AG04449 (cell line): ENCODE measurements around the gene DLGAP1.

Experiments
- CTCF ChIA-PET: fragments of 350-600 bp; formaldehyde crosslinking; extraction: SDS; loops from one replicate; lab custom pipeline; 2021; ENCODE audit warnings: antibody characterized with exemption; lab: Yijun Ruan, JAX
- POLR2A ChIA-PET: fragments of 400-600, 350-600 bp; formaldehyde crosslinking; extraction: SDS; loops from one replicate; lab custom pipeline; 2020; ENCODE audit warnings: antibody characterized with exemption, inconsistent platforms; lab: Yijun Ruan, JAX
- DNase-seq: peaks from one replicate; pipeline ENCODE4 v3.0.0-alpha.2; 2010; ENCODE audit warnings: low read depth, low spot score
- H3K4me3 ChIP-seq: 2 replicates; pipeline ENCODE4 v1.5.1; 2011; ENCODE audit warnings: low read depth, mild to moderate bottlenecking, control low read depth, low read length
- TF ChIP-seq, protein P1 (sequence below): IDR thresholded peaks from one replicate; pipeline ENCODE4 v1.5.1; 2011; ENCODE audit warnings: mild to moderate bottlenecking, moderate library complexity, low read length, control low read depth, inconsistent platforms; ENCODE audit not compliant: insufficient read depth; ENCODE audit errors: missing control alignments

Gene DLGAP1

DNA sequence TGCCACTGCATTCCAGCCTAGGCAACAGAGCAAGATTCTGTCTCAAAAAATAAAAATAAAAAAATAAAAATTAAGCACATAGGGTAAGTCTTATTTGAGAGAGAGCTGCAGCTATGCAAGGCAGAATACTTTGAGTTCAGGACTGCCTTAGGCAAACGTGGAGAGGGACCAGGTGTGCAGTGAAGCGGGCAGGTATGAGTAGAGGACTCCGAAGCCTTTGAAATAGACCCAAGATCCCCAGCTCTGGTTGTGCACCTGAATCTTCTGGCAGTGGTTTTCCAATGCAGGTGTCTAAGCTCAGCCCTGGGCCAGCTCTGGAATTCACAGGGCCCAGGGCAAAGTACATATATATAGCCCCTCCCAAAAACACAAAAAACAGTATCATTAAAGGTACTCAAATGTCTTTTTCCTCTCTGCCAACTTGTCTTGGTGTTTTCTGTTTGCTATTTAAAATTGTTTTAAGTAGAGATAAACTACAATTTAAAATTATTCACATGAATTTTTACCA, 983.9 kb downstream of the DLGAP1 start:
- no peak for DNase-seq
- no peak overlapping the region for H3K4me3 ChIP-seq
- ChIA-PET POLR2A (no interaction called here), CTCF (interaction anchor here (0.7 to 1.5 kb wide), 2 partner anchors 16 to 123 kb away, joined by 3 to 4 read pairs; no protein-coding TSS in a partner anchor)
- TF ChIP-seq, protein P1, sequence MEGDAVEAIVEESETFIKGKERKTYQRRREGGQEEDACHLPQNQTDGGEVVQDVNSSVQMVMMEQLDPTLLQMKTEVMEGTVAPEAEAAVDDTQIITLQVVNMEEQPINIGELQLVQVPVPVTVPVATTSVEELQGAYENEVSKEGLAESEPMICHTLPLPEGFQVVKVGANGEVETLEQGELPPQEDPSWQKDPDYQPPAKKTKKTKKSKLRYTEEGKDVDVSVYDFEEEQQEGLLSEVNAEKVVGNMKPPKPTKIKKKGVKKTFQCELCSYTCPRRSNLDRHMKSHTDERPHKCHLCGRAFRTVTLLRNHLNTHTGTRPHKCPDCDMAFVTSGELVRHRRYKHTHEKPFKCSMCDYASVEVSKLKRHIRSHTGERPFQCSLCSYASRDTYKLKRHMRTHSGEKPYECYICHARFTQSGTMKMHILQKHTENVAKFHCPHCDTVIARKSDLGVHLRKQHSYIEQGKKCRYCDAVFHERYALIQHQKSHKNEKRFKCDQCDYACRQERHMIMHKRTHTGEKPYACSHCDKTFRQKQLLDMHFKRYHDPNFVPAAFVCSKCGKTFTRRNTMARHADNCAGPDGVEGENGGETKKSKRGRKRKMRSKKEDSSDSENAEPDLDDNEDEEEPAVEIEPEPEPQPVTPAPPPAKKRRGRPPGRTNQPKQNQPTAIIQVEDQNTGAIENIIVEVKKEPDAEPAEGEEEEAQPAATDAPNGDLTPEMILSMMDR: no peak

DNA sequence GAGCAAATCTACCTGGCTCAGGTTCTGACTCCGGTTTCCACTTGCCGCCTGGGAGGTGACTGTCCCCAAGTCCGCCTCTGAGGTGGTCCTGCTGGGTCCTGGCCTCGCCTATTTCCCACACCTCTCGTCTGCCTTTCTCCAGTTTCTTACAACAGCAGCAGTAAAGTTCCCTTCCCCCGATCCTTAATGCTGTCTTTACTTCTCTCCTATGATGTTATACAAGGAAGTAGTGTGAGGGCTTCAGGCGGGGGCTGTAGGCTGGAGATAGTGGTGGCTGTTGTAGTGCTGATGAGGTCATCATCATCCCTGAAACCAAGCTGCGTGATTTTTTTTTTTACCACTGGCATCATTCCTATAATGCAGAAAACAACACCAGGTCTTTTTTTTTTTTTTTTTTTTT, 986.3 kb downstream of the DLGAP1 start:
- TF ChIP-seq, protein P1: no peak
- no peak for DNase-seq
- ChIA-PET POLR2A (no interaction called here), CTCF (interaction anchor here (1.3 to 7.2 kb wide), 3 partner anchors 15 to 116 kb away, joined by 3 to 56 read pairs (median 6); no protein-coding TSS in a partner anchor)
- no peak overlapping the region for H3K4me3 ChIP-seq

DNA sequence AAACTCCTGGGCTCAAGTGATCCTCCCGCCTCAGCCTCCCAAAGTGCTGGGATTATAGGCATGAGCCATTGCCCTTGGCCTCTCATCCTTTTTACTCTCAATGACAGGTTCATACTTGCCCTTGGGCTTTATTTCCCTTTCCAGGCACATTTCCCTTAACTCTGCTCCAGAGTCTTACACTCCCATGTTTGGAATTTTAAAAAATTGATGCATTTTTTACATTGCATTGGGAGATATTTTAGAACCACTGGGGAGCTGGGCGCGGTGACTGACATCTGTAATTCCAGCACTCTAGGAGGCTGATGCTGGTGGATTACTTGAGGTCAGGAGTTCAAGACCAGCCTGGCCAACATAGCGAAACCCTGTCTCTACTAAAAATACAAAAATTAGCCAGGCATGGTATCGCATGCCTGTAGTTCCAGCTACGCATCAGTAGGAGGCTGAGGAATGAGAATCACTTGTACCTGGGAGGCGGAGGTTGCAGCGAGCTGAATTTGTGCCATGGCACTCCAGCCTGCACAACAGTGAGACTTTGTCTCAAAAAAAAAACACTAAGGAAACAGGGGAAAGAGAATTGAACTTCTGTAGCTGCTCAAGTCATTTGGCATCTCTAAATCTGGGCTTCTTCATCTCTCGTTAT, 986.9 kb downstream of the DLGAP1 start:
- no peak overlapping the region for H3K4me3 ChIP-seq
- TF ChIP-seq, protein P1: no peak
- DNase-seq: no peak
- ChIA-PET POLR2A (no interaction called here), CTCF (interaction anchor here (1.7 to 7.2 kb wide), 4 partner anchors 15 to 197 kb away, joined by 4 to 56 read pairs (median 11); no protein-coding TSS in a partner anchor)

DNA sequence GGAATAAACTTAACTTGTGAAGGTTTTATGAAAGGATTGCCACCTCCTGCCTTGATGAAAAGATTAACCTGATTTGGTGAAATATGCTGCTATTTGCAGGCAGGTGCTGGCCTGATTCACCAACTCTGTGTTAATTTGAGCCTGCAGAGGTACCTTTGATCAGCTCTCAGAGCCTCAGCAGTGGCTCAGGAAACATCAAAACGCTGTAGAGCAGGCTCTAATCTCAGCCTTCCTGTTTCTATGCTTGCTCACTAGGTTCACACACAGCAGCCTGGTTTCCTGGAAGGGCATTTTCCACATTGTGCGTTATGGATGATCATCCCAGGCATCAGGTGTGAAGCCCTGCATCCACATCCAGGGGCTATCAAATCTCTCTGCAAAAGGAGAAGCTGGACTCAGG, 988.2 kb downstream of the DLGAP1 start:
- ChIA-PET POLR2A (interaction anchor here (0.5 to 1.4 kb wide), 2 partner anchors 13 to 14 kb away, joined by 3 to 5 read pairs; no protein-coding TSS in a partner anchor), CTCF (interaction anchor here (1.1 to 7.2 kb wide), 7 partner anchors 10 to 199 kb away, joined by 4 to 56 read pairs (median 10); no protein-coding TSS in a partner anchor)
- no peak overlapping the region for H3K4me3 ChIP-seq
- DNase-seq: no peak
- TF ChIP-seq, protein P1: no peak

DNA sequence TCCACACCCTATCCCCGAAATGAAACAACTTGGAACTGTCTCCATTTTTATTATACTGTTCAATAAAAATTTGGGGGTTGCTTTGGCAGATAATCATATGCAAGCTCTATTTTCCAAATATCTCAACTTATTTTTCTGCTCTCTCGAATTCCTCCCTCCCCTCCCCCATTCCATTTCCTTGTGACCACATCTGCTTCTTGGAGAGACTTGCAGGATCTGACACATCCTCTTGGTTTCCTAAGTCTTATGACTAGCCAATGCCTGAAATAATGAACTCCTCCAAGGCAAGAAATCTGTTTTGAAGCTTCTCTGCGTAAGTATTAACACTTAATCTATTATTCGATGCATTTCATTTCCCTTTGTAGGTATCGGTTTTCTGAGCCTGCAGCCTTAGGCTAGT, 989.1 kb downstream of the DLGAP1 start:
- no peak overlapping the region for H3K4me3 ChIP-seq
- CTCF ChIA-PET: interaction anchor here (0.6 to 7.2 kb wide), 9 partner anchors 9 to 200 kb away, joined by 3 to 56 read pairs (median 4); no protein-coding TSS in a partner anchor
- TF ChIP-seq, protein P1: no peak
- DNase-seq: no peak
- POLR2A ChIA-PET: interaction anchor here (0.6 to 1.4 kb wide), 5 partner anchors 10 to 138 kb away, joined by 3 to 5 read pairs (median 4); no protein-coding TSS in a partner anchor

DNA sequence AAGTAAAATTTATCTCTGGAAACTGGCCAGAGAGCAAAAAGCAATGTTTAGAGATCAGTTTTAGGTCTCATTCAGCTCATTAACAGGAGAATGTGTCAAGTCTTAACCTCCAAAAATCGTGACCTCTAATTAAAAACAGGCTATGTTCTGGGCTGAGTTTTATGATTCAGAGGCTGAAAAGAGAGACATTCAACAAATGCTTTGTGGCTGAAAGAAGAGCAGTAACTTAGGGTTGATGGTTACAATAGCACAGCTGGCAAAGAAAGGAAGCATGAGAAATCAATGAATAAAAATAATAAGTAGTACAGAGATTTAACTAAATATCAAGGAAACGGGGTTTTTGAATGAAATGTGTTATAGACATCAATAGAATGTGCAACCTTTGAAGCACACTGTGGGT, 992.1 kb downstream of the DLGAP1 start:
- CTCF ChIA-PET: interaction anchor here (2.7 to 7.3 kb wide), 4 partner anchors 10 to 203 kb away, joined by 8 to 56 read pairs (median 32); no protein-coding TSS in a partner anchor
- TF ChIP-seq, protein P1: no peak
- no peak for DNase-seq
- POLR2A ChIA-PET: interaction anchor here (0.5 kb wide), 1 partner anchor 166 kb away, joined by 3 read pairs; no protein-coding TSS in a partner anchor
- no peak overlapping the region for H3K4me3 ChIP-seq
